ENCODE data around the gene ANXA2R. TPM values are rescaled to one million over a fixed set of nuclear protein-coding genes. Genes with fewer than 3 reads are reported as not detected.
"Not testable (repeated sequence)": the region's sequence is repeated elsewhere in the genome, so short reads cannot be mapped to it uniquely, and the experiment has no call there.

ANXA2R gene
- total RNA-seq, 1 experiment from 2014 or later: 2.9 TPM

- not testable (repeated sequence) for DNase-seq (ENCODE audit: low read depth)
Observed at GRCh38 chr5:43060020-43060419, 19.9 kb upstream of the ANXA2R start.

DNA sequence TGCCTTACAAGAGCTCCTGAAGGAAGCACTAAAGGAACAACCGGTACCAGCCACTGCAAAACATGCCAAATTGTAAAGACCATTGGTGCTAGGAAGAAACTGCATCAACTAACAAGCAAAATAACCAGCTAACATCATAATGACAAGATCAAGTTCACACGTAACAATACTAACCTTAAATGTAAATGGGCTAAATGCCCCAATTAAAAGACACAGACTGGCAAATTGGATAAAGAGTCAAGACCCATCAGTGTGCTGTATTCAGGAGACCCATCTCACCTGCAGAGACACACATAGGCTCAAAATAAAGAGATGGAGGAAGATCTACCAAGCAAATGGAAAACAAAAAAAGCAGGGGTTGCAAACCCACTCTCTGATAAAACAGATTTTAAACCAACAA, 15.0 kb upstream of the ANXA2R start:
- DNase-seq (ENCODE audit: low read depth): not testable (repeated sequence)

- no peak for DNase-seq (ENCODE audit: low read depth)
Observed at GRCh38 chr5:43051684-43052083, 11.6 kb upstream of the ANXA2R start.

DNA sequence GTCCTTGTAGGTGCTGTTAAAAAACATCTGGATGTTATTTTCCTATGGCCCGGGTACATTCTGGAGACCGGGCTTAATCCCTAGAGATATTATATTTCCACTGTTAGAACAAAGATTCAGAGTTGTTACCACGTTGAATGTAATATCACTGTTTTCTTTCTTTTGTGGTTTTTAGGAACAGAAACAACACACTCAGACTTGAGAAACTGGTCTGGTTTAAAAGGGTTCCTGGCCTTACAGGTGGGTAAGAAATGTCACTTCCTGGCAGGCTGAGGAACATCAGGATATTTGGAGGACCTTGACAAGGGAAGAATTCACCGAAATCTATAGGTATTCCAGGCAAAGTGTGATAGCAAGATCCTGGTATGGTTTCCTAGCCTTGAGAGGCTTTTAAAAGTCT, 10.3 kb upstream of the ANXA2R start:
- DNase-seq (ENCODE audit: low read depth): no peak

- no peak for DNase-seq (ENCODE audit: low read depth)
Observed at GRCh38 chr5:43049236-43049635, 9.1 kb upstream of the ANXA2R start.

- no peak for DNase-seq (ENCODE audit: low read depth)
Observed at GRCh38 chr5:43046474-43046873, 6.4 kb upstream of the ANXA2R start.

DNA sequence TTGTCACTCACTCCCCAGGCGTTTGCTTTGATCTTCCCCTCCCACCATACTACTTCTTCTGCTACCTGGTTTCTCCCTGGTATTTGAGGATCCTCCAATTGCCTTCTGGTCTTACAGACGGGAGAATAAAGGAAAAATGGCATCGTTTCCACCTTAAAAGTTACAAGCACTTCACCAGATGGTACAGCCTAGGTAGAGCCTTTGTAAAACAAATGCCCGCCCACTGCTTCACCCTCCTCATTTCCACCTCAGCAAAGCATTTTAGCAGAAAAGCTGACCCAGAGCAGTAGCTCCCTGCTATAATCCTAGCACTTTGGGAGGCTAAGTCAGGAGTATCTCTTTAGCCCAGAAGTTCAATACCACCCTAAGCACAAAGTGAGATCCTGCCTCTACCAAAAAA, 5.1 kb upstream of the ANXA2R start:
- no peak for DNase-seq (ENCODE audit: low read depth)

GRCh38 chr5:43044181-43044914, 4.2 kb upstream of the ANXA2R start:
- no peak for DNase-seq (ENCODE audit: low read depth)

DNA sequence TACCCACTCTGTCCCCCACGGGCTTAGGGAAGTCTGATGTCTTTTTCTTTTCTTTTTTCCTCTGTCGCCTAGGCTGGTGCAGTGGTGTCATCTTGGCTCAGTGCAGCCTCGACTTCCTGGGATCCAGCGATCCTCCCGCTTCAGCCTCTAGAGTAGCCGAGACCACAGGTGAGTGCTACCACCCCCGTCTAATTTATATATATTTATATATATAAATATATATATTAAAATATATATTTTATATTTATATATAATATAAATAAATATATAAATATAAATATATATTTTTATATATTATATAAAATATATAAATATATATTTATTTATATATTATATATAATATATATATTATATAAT, 3.3 kb upstream of the ANXA2R start:
- no peak for DNase-seq (ENCODE audit: low read depth)

GRCh38 chr5:43042626-43043399, 2.7 kb upstream of the ANXA2R start:
- peak; percentile 68 for DNase-seq (ENCODE audit: low read depth)

DNA sequence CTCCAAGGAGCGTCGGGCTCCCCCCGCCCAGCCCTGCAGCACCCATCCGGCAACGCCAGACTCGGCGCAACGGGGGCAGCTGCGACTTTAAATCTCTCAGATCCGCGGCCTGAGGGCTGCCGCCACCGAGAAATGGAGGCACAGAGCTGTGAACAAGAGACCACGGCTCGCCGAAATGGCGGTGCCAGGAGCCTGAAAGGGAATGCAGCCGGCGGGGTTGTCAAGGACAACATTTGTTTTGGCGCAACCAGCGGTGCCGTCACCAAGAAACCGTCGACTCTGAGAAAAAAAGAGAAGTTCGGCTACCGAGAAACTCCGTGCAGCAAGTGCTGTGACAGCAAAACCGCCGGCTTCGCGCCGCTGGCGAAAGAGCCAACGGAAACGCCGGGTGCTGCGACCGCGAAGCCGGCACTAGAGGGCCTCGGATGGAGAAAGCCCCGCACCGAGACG, 2.1 kb upstream of the ANXA2R start:
- peak; percentile 76 for DNase-seq (ENCODE audit: low read depth)

DNA sequence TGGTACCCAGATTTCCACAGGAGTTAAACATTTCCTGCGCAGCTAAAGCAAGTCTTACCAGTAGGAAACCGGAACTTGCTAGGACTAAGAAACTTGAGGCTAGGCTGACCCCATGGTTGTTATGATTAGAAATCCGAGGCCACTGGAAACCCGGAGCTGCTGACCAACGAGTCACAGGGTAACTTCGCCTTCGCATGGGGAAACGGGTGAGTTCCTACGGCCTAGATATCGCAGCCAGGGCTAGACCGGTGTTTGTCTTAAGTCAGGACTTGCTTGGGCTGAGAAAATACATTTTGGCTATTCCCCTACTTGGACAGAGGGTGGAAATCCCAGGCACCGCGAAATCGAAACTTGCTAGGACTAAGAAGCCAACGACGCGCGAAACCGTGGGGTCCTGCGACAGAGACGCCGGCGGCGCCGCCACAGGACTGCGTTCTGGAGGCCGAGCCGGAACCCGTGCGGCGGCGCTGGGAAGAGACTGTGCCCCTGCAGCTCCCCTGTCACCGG, 1.6 kb upstream of the ANXA2R start:
- peak; percentile 66 for DNase-seq (ENCODE audit: low read depth)

DNA sequence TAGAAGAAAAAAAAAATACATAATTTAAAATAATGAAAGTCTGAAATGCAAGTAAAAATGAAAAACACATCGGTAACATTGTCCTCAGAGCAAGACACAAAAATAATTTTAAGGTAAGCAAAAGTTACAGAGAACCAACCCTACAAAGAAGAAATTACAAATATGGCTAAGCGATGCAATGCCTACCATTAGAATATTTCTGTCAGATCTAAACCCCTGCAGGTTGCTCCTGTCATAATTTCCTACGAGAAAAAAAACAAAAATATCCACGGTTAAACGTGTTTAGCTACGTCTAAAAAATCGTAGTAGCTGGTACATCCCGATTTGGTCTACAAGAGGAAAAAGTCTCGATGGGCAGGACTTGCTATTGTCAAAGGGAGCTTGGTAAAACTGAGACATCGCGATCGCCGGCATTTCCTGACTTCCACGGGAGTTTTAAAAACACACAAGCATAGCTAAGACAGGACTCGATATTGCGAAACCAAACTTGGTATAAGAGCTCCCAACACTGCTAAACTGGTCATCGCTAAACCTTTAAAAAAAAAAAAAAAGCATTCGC, 1.1 kb upstream of the ANXA2R start:
- peak; percentile 48 for DNase-seq (ENCODE audit: low read depth)

- peak; percentile 77 for DNase-seq (ENCODE audit: low read depth)
Observed at GRCh38 chr5:43039471-43040286, 440 bp downstream of the ANXA2R start.

DNA sequence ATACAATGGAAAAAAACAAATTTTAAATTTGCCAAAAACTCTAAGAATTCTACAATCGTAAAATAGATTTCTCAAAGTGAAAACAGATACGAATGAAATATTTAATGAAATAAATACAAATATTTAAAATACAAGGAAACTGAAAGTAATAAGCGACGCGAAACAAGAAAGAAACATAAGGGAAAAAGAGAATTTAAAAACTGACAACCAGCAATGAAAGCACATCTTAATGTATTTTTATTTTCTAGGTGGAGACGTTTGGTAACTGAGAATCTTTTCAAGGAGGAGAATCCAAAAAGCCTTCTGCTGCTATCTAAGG, 1.0 kb downstream of the ANXA2R start:
- no peak for DNase-seq (ENCODE audit: low read depth)

DNA sequence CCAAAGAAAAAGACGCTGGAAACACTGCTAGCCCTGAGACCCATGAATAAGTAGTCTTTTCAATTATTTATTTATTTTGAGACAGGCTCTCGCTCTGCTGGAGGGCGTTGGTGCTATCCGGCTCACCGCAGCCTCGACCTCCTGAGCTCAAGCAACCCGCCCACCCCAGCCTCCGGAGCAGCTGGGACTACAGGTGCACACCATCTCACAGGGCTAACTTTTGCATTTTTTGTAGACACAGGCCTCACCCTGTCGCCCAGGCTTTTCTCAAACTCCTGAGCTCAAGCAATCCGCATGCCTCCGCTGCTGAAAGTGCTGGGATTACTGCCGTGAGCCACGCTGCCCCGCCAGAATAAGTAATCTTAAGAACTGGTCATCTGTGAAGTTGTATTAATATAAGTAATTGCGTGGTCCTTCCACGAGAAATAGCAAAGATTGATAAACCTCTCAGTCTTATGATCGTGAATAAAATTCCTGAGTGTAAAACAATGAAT, 1.6 kb downstream of the ANXA2R start:
- DNase-seq (ENCODE audit: low read depth): peak; percentile 70

- peak; percentile 70 for DNase-seq (ENCODE audit: low read depth)
Observed at GRCh38 chr5:43037636-43038495, 2.3 kb downstream of the ANXA2R start.

DNA sequence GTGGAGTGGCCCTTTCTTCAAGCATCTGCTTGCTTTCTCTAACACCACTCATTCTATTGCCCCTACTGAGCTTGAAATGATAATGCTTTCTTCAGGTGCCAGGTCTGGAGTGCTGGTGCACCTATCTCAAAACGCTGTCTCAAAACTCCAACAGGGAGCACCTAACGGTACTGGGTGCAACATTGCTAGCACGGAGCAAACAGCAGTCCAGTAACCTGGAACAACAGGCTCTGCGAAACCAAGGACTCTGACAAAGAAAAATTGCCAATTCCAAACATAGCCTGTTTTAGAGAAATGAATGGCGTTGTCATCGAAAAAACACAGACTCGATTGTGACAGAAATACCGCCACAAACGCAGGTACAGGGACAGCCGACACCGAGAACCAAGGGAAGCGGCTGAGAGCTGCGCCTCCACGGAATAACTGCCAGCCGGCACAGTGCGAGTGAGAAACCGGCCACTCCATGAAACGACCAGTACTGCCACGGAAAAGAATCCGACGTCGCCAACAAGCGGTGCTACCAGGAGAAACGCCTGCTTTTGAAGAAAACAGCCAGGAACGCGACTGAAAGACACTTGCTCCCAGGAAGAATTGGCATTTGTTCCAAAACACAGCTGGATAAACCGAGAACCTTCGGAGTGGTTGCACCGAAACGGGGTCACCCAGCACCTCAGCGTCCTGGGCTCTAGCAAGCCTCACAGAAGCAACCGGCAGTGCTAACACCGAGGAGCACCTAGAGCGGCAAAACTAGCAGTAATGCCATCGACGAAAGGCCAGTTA, 3.1 kb downstream of the ANXA2R start:
- DNase-seq (ENCODE audit: low read depth): peak; percentile 56

GRCh38 chr5:43036409-43036808, 3.7 kb downstream of the ANXA2R start:
- DNase-seq (ENCODE audit: low read depth): no peak

DNA sequence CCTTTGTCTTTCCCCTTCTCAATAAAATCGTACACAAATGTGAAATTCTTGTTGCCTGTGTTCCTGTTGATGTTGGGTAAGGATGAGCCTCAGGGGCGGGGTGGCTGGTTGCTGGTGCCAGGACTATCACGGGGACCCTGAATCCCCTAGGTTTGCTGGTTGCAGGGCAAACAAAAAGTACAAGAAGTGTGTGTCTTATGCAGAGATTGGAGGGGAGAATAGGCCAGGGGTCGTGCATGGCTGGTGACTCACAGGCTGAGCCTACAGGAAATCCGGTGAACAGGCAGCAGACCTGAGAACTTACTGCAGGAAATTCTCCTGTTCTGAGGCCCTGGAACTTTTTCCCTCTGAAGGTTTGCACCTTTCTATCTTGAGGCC, 5.5 kb downstream of the ANXA2R start:
- peak; percentile 91 for DNase-seq (ENCODE audit: low read depth)
